Ishikawa (cell line): ENCODE data around the gene KASH5.

Experiments used
- CEBPB ChIP-seq: IDR thresholded peaks from 2 replicates; pipeline ENCODE4 v1.6.1; 2012
- CREB1 ChIP-seq: IDR thresholded peaks from 2 replicates; pipeline ENCODE4 v1.6.1; 2012; ENCODE audit warnings: low read depth
- EGR1 ChIP-seq: IDR thresholded peaks from 2 replicates; pipeline ENCODE4 v1.6.1; 2012
- EP300 ChIP-seq: IDR thresholded peaks from 2 replicates; pipeline ENCODE4 v1.6.1; 2012; ENCODE audit warnings: borderline replicate concordance
- FOXM1 ChIP-seq: IDR thresholded peaks from 2 replicates; pipeline ENCODE4 v1.6.1; 2012; ENCODE audit warnings: low read depth, borderline replicate concordance
- NFIC ChIP-seq: IDR thresholded peaks from 2 replicates; pipeline ENCODE4 v1.6.1; 2012
- RAD21 ChIP-seq: IDR thresholded peaks from 2 replicates; pipeline ENCODE4 v1.6.1; 2012; ENCODE audit warnings: low read depth
- TAF1 ChIP-seq: IDR thresholded peaks from 2 replicates; pipeline ENCODE4 v1.6.1; 2012; ENCODE audit warnings: low read depth, mild to moderate bottlenecking
- TCF12 ChIP-seq: IDR thresholded peaks from 2 replicates; pipeline ENCODE4 v1.6.1; 2012; ENCODE audit warnings: low read depth
- TEAD4 ChIP-seq: IDR thresholded peaks from 2 replicates; pipeline ENCODE4 v1.6.1; 2012
- YY1 ChIP-seq: IDR thresholded peaks from 2 replicates; pipeline ENCODE4 v1.6.1; 2012; ENCODE audit warnings: low read depth
- ZBTB7A ChIP-seq: IDR thresholded peaks from 2 replicates; pipeline ENCODE4 v1.6.1; 2012; ENCODE audit warnings: low read depth
- TF ChIP-seq, protein P1 (sequence below): IDR thresholded peaks from 2 replicates; pipeline ENCODE4 v1.6.1; 2012
- TF ChIP-seq, protein P2 (sequence below): IDR thresholded peaks from 2 replicates; pipeline ENCODE4 v1.6.1; 2012; ENCODE audit warnings: low read depth, mild to moderate bottlenecking
- TF ChIP-seq, protein P3 (sequence below): IDR thresholded peaks from 2 replicates; pipeline ENCODE4 v1.6.1; 2012

Gene KASH5

DNA sequence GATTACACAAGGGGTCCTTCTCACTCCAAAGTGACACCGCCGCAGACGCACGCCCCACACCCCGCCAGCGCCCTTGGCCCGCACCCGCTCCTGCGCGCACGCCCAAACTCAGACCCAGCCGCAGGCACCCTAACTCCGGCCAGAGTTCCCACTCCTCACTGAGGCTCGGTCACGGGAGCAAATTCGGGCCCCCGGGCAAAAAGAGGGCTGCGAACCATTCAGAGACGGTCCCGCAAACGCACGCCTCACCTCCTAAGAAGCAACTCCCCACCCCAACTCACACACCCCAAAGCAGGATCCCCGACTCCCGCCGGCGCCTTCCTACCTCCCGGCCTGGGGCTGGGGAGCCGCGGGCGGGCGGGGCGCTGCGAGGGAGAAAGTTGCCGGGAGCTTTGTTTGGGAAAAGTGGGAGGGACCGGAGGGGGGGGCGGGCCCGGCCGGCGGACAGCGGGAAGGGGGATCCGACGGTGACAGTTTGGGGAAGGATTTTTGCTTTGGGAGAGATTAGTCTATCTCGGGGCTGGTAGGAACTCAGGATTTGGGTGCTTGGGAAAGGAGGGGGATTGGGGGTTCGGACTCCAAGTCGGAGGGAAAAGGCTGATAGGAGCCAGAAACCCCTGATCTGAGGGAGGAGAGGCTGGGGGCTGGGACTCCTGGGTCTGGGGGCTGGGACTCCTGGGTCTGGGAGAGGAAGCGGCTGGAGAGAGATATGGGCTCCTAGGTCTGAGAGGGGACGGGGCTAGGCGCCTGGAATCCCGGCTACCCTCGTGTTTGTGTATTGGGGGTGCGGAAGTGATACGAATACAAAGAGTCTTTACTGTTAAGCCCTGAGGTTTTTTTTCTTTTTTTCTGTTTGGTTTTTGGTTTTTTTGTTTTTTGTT, 25.8 kb upstream of the KASH5 start, which contains the start of gene TEAD2:
Gene TEAD2 (minus strand): TSS at position 369 of the 881 bp plus-strand sequence. CDS start 2,341 bp downstream, outside the sequence.
- TF ChIP-seq FOXM1 = no peak
- no peak for TF ChIP-seq TCF12
- TF ChIP-seq NFIC = 0 out of 2 replicates have a peak, but pooled peaks have one; percentile 7
- no peak for TF ChIP-seq EGR1
- TF ChIP-seq CREB1 = no peak
- TF ChIP-seq RAD21 = no peak
- TF ChIP-seq ZBTB7A = peak; percentile 63; the same call in 1 of the 2 replicates
- TF ChIP-seq, protein P1, sequence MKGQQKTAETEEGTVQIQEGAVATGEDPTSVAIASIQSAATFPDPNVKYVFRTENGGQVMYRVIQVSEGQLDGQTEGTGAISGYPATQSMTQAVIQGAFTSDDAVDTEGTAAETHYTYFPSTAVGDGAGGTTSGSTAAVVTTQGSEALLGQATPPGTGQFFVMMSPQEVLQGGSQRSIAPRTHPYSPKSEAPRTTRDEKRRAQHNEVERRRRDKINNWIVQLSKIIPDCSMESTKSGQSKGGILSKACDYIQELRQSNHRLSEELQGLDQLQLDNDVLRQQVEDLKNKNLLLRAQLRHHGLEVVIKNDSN = 0 out of 2 replicates have a peak, but pooled peaks have one; percentile 35
- TF ChIP-seq, protein P2, sequence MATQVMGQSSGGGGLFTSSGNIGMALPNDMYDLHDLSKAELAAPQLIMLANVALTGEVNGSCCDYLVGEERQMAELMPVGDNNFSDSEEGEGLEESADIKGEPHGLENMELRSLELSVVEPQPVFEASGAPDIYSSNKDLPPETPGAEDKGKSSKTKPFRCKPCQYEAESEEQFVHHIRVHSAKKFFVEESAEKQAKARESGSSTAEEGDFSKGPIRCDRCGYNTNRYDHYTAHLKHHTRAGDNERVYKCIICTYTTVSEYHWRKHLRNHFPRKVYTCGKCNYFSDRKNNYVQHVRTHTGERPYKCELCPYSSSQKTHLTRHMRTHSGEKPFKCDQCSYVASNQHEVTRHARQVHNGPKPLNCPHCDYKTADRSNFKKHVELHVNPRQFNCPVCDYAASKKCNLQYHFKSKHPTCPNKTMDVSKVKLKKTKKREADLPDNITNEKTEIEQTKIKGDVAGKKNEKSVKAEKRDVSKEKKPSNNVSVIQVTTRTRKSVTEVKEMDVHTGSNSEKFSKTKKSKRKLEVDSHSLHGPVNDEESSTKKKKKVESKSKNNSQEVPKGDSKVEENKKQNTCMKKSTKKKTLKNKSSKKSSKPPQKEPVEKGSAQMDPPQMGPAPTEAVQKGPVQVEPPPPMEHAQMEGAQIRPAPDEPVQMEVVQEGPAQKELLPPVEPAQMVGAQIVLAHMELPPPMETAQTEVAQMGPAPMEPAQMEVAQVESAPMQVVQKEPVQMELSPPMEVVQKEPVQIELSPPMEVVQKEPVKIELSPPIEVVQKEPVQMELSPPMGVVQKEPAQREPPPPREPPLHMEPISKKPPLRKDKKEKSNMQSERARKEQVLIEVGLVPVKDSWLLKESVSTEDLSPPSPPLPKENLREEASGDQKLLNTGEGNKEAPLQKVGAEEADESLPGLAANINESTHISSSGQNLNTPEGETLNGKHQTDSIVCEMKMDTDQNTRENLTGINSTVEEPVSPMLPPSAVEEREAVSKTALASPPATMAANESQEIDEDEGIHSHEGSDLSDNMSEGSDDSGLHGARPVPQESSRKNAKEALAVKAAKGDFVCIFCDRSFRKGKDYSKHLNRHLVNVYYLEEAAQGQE = no peak
- no peak for TF ChIP-seq CEBPB
- no peak for TF ChIP-seq TEAD4
- TF ChIP-seq EP300 = no peak
- TF ChIP-seq TAF1 = no peak
- TF ChIP-seq, protein P3, sequence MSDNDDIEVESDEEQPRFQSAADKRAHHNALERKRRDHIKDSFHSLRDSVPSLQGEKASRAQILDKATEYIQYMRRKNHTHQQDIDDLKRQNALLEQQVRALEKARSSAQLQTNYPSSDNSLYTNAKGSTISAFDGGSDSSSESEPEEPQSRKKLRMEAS = no peak
- no peak for TF ChIP-seq YY1

DNA sequence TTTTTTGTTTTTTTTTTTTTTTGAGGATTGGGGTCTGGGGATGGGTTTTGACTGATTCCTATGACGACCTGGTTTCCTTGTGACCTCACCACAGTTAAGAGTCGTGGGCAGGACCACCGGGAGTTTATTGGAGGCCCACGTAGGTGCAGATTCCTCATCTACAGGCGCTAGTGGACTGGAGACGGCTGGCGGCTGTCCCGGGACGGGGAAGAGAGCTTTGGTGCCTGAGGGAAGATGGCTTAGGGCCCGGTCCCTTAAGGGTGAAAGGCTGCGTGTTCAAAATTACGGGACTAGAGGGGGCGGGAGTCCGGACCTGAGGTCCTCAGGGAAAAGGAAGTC, 25.2 kb upstream of the KASH5 start:
- TF ChIP-seq TCF12 (no peak), TAF1 (no peak), TEAD4 (no peak), RAD21 (no peak), EGR1 (no peak), NFIC (no peak), YY1 (no peak), FOXM1 (no peak), CEBPB (no peak), ZBTB7A (no peak), CREB1 (no peak), EP300 (no peak)
- TF ChIP-seq, protein P3 = no peak
- TF ChIP-seq, protein P1 = no peak
- TF ChIP-seq, protein P2 = no peak

DNA sequence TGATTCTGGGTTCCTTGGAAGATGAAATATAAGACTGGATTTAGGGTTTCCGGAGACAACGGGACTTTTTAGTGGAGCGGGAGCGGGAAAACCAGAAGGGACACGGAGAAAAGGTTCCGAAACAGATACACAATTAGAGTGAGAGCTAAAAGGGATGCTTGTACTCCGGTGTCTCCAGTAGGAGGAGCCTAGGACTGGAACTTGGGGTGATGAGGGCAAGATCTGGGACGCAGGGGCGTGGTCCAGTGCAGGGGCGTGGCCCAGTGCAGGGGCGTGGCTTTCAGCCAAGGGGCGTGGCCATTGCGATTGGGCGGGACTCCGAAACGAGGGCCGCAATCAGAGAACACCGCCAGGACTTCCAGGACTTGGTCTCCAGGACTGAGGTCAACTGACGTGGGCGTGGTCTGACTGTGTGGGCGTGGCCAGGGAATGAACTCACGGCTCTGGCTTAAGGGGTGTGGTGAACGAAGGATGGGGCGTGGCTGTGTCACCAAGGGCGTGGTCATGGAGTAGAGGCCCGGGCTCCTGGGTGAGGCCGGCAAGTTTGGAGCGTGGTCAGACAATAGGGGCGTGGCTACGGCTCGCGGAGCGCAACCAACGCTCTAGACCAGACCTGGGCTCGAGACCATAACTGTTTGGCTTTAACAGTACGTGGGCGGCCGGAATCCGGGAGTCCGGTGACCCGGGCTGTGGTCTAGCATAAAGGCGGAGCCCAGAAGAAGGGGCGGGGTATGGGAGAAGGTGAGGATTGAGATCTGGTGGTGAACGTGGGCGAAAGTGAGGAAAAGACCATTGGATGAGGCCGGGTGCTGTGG, 24.6 kb upstream of the KASH5 start, which contains the start of gene DKKL1:
Gene DKKL1 (plus strand): TSS at position 610 of the 815 bp plus-strand sequence. CDS start 122 bp downstream, at position 732.
- TF ChIP-seq TEAD4 (no peak), RAD21 (peak; percentile 33; the same call in 1 of the 2 replicates), EGR1 (peak; percentile 78), CREB1 (0 out of 2 replicates have a peak, but pooled peaks have one; percentile 33), TAF1 (no peak)
- TF ChIP-seq, protein P3 = peak; percentile 51

DNA sequence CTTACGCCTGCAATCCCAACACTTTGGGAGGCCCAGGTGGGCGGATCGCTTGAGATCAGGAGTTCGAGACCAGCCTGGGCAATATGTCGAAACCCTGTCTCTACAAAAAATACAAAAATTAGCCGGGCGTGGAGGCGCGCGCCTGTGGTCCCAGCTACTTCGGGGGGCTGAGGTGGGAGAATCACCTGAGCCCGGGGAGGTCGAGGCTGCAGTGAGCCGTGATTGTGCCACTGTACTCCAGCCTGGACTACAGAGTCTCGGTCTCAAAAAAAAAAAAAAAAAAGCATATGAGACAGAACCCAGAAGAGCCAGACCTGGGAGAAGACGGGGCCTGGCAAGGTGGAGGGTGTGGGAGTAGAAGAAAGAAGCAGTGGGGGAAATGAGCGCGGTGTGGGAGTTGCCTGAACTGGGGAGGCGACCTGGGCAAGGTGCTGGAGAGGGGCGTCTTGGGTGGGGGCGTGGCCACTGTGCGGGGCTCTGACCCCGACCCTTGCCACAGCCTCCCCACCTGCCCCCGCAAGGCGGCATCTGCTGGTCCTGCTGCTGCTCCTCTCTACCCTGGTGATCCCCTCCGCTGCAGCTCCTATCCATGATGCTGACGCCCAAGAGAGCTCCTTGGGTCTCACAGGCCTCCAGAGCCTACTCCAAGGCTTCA, 23.8 kb upstream of the KASH5 start:
- TF ChIP-seq CEBPB (no peak), RAD21 (no peak), TCF12 (no peak), NFIC (no peak), YY1 (no peak), CREB1 (no peak), TAF1 (no peak), EGR1 (no peak), FOXM1 (no peak), TEAD4 (no peak), ZBTB7A (no peak), EP300 (no peak)
- TF ChIP-seq, protein P2 = no peak
- TF ChIP-seq, protein P1 = no peak
- TF ChIP-seq, protein P3 = no peak
